Brain pericyte (primary cell): ENCODE data around the gene FGF5.
"Not testable (repeated sequence)": the region's sequence is repeated elsewhere in the genome, so short reads cannot be mapped to it uniquely, and the experiment has no call there.

ENCODE experiments used
- DNase-seq: peaks from one replicate; pipeline ENCODE4 v3.0.0-alpha.2; 2012; ENCODE audit warnings: low read depth, low spot score

FGF5 gene

DNA sequence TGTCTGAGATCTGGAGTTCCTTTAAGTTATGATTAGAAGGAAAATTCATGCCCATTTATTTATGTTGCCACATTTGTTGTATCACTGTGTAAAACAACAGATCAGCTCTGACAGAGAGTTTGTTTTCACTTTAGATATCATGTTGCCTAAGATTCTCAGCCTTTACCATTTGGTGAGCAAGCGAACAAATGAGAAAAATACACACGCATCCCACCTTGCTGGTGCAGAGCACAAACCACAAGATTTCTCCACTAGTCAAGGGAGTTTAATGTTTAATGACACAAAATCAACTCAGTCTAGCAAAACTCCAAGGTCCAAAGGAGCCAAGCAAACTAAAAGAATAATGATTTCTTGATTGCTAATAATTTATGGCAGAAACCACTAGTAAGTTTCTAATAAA lies 27.7 kb downstream of the FGF5 start:
- no peak for DNase-seq

GRCh38 chr4:80295336-80295735 lies 28.9 kb downstream of the FGF5 start:
- no peak for DNase-seq

GRCh38 chr4:80295826-80296225 lies 29.4 kb downstream of the FGF5 start:
- no peak for DNase-seq

- no peak for DNase-seq
Measured at GRCh38 chr4:80301884-80302283, 35.4 kb downstream of the FGF5 start.

DNA sequence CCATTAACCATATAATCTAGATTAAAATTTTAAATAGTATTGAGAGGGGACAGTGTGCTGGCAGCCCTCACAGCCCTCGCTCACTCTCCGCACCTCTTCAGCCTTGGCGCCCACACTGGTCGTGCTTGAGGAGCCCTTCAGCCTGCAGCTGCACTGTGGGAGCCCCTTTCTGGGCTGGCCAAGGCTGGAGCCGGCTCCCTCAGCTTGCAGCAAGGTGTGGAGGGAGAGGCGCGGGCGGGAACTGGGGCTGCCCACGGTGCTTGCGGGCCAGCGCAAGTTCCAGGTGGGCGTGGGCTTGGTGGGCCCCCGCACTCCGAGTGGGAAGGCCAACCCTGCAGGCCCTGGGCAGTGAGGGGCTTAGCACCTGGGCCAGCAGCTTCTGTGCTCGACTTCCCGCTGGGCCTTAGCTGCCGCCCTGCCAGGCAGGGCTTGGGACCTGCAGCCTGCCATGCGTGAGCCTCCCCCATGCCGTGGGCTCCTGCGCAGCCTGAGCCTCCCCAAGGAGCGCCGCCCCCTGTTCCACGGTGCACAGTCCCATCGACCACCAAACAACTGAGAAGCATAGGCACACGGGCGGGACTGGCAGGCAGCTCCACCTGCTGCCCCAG lies 36.3 kb downstream of the FGF5 start:
- DNase-seq = no peak

GRCh38 chr4:80305466-80305865 lies 39.0 kb downstream of the FGF5 start:
- DNase-seq = no peak

- DNase-seq = no peak
Measured at GRCh38 chr4:80306260-80306659, 39.8 kb downstream of the FGF5 start.

- no peak for DNase-seq
Measured at GRCh38 chr4:80307183-80307735, 40.8 kb downstream of the FGF5 start.

DNA sequence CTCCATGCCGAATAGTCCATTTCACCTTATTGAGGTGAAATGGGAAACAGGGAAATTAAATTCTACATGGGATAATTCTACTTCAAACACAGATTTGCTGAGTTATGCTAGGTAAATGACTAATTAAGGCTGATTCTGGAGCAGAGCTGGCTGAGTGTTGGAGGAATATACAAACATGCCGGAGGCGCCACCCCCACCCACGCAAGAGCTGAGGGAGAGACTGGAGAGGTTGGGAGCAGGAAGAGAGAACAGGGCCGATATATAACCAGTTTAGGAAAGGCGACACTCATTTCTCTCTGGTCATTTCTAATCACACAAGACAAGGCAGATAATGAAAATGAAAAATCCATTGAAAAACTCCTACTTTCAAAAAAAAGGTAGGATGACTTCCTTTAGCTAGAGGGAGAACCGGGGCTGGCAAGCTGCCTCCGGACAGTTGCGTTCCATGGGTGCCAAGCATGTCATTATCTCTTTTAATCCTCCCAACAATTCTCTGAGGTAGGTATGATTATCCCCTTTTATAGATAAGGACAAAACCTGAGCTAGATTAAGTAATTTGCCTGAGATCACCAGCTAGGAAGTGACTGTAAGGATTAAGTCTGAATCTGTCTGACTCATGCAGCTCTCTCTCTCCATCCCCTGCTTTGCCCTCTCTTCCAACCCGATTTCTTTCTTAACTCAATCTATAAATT lies 41.5 kb downstream of the FGF5 start:
- no peak for DNase-seq

GRCh38 chr4:80308466-80308822 lies 42.0 kb downstream of the FGF5 start:
- no peak for DNase-seq

DNA sequence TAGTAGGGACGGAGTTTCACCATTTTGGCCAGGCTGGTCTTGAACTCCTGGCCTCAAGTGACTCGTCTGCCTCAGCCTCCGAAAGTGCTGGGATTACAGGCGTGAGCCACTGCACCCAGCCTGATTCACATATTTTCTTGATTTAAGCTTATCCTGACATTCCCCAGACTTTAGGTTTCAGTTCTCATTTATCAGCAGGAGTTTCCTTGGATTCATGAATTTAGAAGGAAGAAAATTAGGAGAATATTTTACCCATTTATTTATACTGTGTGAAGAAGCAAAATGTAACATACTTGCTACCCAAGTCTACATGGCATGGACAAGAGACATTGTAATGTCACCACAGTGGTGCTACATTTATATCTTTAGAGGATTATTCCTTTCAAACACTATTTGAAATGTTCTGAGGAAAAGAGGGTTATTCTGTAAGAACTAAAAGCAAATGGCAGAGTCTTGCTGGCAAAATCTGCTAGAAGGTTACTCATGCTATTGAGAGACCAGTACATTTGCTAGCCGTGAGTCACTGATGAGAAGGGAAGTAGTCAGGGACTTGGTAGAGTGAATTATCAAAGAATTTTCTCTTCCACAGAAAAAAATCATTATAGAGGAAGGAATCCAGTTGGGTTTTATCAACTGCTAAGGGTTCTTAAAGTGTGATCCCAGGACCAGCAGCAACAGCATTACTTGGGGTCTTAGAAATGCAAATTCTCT lies 43.0 kb downstream of the FGF5 start:
- no peak for DNase-seq

- DNase-seq = no peak
Measured at GRCh38 chr4:80311130-80311529, 44.7 kb downstream of the FGF5 start.

DNA sequence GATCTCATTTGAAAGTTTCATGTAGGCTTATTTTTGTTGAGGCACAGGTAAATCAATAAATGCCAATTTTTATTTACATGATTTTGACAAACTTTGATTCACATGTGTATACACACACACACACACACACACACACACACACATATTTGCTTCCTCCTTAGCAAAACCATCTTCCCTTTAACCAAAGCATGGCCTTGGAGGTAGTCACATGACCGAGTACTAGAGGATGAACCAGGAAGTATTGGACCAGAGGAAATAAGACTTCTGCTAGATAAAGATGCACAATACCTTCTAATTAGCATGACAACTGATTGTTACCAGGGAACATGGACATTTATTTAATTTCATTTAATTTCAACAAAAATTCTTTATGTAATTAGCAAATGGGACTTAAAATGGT lies 45.7 kb downstream of the FGF5 start:
- no peak for DNase-seq

DNA sequence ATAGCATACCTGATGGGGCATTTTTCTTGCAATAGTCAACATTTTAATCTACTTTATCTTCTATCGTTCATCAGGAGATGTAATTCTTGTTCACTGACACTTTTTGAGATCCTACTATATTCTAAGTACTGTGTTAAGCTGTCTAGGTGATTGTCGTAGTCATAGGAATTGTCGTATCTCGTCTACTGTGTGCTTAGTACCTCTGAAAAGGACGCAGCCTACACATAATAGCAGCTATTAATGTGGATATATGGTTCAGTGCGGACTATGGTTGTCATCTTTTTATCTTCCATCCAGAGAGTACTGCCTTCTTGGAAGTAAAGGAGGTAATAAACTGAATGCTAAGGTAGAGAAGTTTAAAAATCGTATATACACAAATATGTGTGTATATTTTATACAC lies 47.2 kb downstream of the FGF5 start:
- DNase-seq = no peak

DNA sequence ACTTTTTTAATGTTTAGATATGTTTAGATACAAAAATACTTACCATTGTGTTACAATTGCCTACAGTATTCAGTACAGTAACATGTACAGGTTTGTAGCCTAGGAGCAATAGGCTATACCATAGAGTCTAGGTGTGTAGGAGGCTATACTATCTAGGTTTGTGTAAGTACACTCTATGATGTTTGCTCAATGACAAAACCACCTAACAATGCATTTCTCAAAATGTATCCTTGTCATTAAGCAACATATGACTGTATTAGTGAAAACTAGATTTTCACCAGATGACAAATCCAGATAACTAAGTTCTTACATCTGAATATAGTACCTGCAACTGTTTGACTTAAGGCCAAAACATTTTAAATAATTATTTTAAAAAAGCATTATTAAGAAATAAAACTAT lies 49.4 kb downstream of the FGF5 start:
- DNase-seq = not testable (repeated sequence)

- DNase-seq = no peak
Measured at GRCh38 chr4:80321341-80321740, 54.9 kb downstream of the FGF5 start.

GRCh38 chr4:80321776-80322175 lies 55.3 kb downstream of the FGF5 start:
- no peak for DNase-seq

GRCh38 chr4:80322716-80323115 lies 56.3 kb downstream of the FGF5 start:
- no peak for DNase-seq

- DNase-seq = no peak
Measured at GRCh38 chr4:80324171-80324570, 57.7 kb downstream of the FGF5 start.

GRCh38 chr4:80331693-80332092 lies 65.2 kb downstream of the FGF5 start:
- DNase-seq = no peak

DNA sequence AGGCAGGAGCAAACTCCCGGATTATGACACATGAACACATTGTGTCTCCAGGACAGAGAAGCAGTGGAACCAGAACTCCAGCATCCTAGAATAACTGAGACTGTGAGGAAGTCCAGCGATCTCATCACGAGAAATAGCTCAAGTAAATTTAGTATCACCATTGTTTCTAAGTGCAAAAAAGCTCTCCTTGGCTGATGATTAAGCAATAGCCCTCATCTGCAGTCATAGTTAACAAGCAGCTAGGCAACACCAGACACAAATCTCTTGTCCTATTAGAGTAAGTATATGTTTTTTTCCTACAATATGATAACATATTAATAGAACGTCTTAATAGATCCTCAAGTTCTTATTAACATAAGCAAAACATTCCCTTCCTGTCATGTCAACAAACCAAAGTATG lies 66.7 kb downstream of the FGF5 start:
- DNase-seq = no peak

DNA sequence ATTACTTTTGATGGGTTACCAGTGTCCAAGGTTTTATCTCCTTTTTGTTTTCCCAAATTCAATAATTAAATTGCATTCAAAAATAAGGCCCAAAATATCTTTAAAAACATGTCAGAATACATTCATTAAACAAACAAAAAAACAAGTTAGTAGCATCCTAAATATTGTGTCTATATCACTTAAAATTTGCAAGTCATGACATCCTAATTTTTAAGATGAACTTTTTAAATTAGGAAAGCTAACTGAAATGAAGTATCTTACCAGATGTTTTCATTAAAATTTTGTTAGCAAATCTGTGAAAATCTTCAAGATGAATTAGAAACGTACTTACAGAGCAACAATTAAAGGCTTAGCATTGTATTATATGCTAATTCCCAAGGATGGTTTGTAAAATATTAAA lies 68.1 kb downstream of the FGF5 start:
- no peak for DNase-seq

DNA sequence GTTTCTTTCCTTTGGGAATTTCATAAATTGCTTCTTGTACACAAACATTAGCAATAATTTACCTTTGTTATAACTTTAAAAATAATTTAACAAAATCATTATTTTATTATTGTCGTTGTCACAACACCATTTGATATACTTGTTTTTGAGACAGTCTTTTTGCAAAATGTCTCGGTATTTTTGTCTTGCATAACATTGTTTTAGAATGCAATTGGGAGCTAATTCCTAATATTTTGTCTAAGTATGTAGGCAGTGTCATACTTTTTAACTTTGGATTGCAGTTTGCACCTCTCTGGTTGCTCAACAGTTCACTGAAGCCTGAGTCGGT lies 68.7 kb downstream of the FGF5 start:
- no peak for DNase-seq
